ENCODE data around the gene VPS16.

DNA sequence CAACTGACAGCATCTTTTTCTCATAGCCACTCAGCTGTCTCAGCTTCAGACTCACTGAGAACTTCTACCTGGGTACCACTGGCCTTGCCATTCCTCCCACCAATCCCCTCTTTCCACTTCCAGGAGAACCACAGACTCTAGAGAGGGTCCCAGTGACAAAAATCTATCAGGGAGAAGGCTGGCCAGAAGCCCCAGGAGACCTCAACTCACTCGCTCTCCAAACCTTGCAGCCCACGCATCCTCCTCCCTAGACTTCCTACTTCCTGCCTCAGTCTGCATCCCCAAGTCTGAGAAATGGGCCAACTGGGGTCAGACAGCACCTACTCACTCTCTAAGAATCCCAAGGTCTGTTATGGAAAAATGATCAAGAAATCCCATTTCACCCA lies 23.2 kb upstream of the VPS16 start:
- TF ChIP-seq, protein P1, sequence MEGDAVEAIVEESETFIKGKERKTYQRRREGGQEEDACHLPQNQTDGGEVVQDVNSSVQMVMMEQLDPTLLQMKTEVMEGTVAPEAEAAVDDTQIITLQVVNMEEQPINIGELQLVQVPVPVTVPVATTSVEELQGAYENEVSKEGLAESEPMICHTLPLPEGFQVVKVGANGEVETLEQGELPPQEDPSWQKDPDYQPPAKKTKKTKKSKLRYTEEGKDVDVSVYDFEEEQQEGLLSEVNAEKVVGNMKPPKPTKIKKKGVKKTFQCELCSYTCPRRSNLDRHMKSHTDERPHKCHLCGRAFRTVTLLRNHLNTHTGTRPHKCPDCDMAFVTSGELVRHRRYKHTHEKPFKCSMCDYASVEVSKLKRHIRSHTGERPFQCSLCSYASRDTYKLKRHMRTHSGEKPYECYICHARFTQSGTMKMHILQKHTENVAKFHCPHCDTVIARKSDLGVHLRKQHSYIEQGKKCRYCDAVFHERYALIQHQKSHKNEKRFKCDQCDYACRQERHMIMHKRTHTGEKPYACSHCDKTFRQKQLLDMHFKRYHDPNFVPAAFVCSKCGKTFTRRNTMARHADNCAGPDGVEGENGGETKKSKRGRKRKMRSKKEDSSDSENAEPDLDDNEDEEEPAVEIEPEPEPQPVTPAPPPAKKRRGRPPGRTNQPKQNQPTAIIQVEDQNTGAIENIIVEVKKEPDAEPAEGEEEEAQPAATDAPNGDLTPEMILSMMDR (IDR thresholded peaks at IDR 0.05 in 2 of 3, conservative IDR thresholded peaks at IDR 0.05 in 1 of 3; ENCODE audit: borderline replicate concordance in 1 of 3, insufficient read depth in 1 of 3, low read depth in 2 of 3, low read length in 2 of 3): no peak
- TF ChIP-seq SIN3A (IDR thresholded peaks at IDR 0.05; ENCODE audit: low read depth) (no peak), EZH2 (IDR thresholded peaks at IDR 0.05) (no peak), POLR2A (IDR thresholded peaks at IDR 0.05; ENCODE audit: borderline replicate concordance, extremely low read depth, insufficient read depth, insufficient read length) (no peak), ZNF274 (IDR thresholded peaks at IDR 0.05; ENCODE audit: low read depth, low read length) (no peak), JUND (IDR thresholded peaks at IDR 0.05) (no peak), POLR2AphosphoS5 (IDR thresholded peaks at IDR 0.05; ENCODE audit: low read depth, low read length) (no peak), ZFX (IDR thresholded peaks at IDR 0.05) (no peak), SP1 (IDR thresholded peaks at IDR 0.05; ENCODE audit: low read depth) (no peak), TCF7L2 (IDR thresholded peaks at IDR 0.05; ENCODE audit: borderline replicate concordance, extremely low read depth, insufficient read depth, insufficient read length) (no peak), EGR1 (IDR thresholded peaks at IDR 0.05; ENCODE audit: low read depth) (no peak), SRF (IDR thresholded peaks at IDR 0.05; ENCODE audit: low read depth) (no peak)
- TF ChIP-seq, protein P2, sequence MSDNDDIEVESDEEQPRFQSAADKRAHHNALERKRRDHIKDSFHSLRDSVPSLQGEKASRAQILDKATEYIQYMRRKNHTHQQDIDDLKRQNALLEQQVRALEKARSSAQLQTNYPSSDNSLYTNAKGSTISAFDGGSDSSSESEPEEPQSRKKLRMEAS (IDR thresholded peaks at IDR 0.05): no peak
- TF ChIP-seq, protein P3, sequence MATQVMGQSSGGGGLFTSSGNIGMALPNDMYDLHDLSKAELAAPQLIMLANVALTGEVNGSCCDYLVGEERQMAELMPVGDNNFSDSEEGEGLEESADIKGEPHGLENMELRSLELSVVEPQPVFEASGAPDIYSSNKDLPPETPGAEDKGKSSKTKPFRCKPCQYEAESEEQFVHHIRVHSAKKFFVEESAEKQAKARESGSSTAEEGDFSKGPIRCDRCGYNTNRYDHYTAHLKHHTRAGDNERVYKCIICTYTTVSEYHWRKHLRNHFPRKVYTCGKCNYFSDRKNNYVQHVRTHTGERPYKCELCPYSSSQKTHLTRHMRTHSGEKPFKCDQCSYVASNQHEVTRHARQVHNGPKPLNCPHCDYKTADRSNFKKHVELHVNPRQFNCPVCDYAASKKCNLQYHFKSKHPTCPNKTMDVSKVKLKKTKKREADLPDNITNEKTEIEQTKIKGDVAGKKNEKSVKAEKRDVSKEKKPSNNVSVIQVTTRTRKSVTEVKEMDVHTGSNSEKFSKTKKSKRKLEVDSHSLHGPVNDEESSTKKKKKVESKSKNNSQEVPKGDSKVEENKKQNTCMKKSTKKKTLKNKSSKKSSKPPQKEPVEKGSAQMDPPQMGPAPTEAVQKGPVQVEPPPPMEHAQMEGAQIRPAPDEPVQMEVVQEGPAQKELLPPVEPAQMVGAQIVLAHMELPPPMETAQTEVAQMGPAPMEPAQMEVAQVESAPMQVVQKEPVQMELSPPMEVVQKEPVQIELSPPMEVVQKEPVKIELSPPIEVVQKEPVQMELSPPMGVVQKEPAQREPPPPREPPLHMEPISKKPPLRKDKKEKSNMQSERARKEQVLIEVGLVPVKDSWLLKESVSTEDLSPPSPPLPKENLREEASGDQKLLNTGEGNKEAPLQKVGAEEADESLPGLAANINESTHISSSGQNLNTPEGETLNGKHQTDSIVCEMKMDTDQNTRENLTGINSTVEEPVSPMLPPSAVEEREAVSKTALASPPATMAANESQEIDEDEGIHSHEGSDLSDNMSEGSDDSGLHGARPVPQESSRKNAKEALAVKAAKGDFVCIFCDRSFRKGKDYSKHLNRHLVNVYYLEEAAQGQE (IDR thresholded peaks at IDR 0.05; ENCODE audit: low read depth): no peak
